HG03457 (cell line): ENCODE measurements around the gene OR10A2.
"Not testable (repeated sequence)": the region's sequence is repeated elsewhere in the genome, so short reads cannot be mapped to it uniquely, and the experiment has no call there.

Experiments
- ATAC-seq: cut with Tn5 transposase; IDR thresholded peaks from one replicate; pipeline ENCODE4 v1.9.1; 2021; ENCODE audit warnings: moderate number of reproducible peaks; ENCODE audit not compliant: unreplicated experiment

OR10A2 gene

GRCh38 chr11:6862961-6863360 is at the start of gene OR10A2:
OR10A2 (plus strand) TSS chr11:6863057; CDS start chr11:6869755, 6,698 bp downstream.
- ATAC-seq: no peak

GRCh38 chr11:6813656-6814055 is 49.2 kb upstream of the OR10A2 start:
- no peak for ATAC-seq

- no peak for ATAC-seq
These were observed 45.2 kb upstream of the OR10A2 start for GRCh38 chr11:6817694-6818093.

GRCh38 chr11:6818967-6819366 is 43.9 kb upstream of the OR10A2 start:
- ATAC-seq: no peak

- ATAC-seq: no peak
These were observed 38.6 kb upstream of the OR10A2 start for GRCh38 chr11:6824136-6824823.

GRCh38 chr11:6825231-6825744 is 37.6 kb upstream of the OR10A2 start:
- no peak for ATAC-seq

- ATAC-seq: no peak
These were observed 34.8 kb upstream of the OR10A2 start for GRCh38 chr11:6828103-6828502.

- ATAC-seq: no peak
These were observed 29.5 kb upstream of the OR10A2 start for GRCh38 chr11:6833356-6833755.

- no peak for ATAC-seq
These were observed 28.8 kb upstream of the OR10A2 start for GRCh38 chr11:6834021-6834420.

- no peak for ATAC-seq
These were observed 21.2 kb upstream of the OR10A2 start for GRCh38 chr11:6841694-6842093.

GRCh38 chr11:6843670-6844069 is 19.2 kb upstream of the OR10A2 start:
- ATAC-seq: no peak

GRCh38 chr11:6844356-6844755 is 18.5 kb upstream of the OR10A2 start:
- no peak for ATAC-seq

- ATAC-seq: no peak
These were observed 17.5 kb upstream of the OR10A2 start, which contains the start of gene OR10A5 for GRCh38 chr11:6845383-6845782. OR10A5 (plus strand) TSS chr11:6845683; CDS start chr11:6845683, 0 bp downstream.

GRCh38 chr11:6850526-6850925 is 12.3 kb upstream of the OR10A2 start:
- ATAC-seq: no peak

- not testable (repeated sequence) for ATAC-seq
These were observed 8.1 kb upstream of the OR10A2 start for GRCh38 chr11:6854801-6855200.

- no peak for ATAC-seq
These were observed 6.8 kb upstream of the OR10A2 start for GRCh38 chr11:6855971-6856541.

GRCh38 chr11:6856871-6857270 is 6.0 kb upstream of the OR10A2 start:
- no peak for ATAC-seq

- no peak for ATAC-seq
These were observed 1.6 kb downstream of the OR10A2 start for GRCh38 chr11:6864438-6864837.

- ATAC-seq: no peak
These were observed 8.4 kb downstream of the OR10A2 start for GRCh38 chr11:6871278-6871677.

- no peak for ATAC-seq
These were observed 12.9 kb downstream of the OR10A2 start for GRCh38 chr11:6875761-6876160.

- ATAC-seq: no peak
These were observed 13.5 kb downstream of the OR10A2 start, which contains the start of gene OR10A4 for GRCh38 chr11:6876325-6876724. OR10A4 (plus strand) TSS chr11:6876625; CDS start chr11:6876648, 23 bp downstream.

GRCh38 chr11:6876914-6877313 is 14.1 kb downstream of the OR10A2 start:
- no peak for ATAC-seq
